GM21619 (cell line): Measurements from ENCODE around the gene KRTAP12-1.

Experiments
- ATAC-seq: cut with Tn5 transposase; IDR thresholded peaks from one replicate; pipeline ENCODE4 v1.9.1; 2021; ENCODE audit not compliant: unreplicated experiment

The KRTAP12-1 gene

GRCh38 chr21:44711327-44712202 is 29.6 kb upstream of the KRTAP12-1 start, which contains the start of gene TSPEAR:
TSPEAR (minus strand) TSS chr21:44711572; CDS start chr21:44711514, 58 bp downstream.
- no peak for ATAC-seq

DNA sequence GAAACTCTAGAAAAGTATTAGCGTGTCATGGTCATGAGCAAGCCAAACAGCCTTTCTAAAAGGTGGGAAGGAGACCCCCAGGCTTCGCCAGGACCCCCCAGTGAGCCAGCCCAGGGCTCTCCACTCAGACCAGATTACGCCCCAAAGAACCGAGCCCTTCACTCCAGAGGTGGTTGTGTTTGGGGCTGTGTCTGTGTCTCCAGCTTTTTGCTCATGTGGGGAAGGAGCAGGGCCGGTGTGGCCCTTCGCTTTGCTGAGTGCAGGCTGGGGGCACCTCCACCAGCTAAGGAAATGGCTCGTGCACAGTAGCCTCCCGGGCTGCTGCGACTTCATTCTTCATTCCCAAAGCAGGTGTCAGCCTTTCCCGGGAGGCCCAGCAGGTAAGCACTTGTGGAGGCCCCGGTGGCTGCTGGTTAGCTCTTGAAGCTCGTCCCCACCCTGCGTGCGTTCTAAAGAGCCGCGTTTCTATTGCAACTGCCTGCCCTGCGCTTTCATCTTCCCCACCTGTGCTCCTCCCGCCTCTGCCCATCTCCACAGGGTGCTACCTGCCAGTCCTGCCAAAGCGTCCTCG is 28.9 kb upstream of the KRTAP12-1 start:
- ATAC-seq, result no peak

- ATAC-seq, result no peak
Observed at GRCh38 chr21:44710294-44710665, 28.3 kb upstream of the KRTAP12-1 start.

- ATAC-seq, result no peak
Observed at GRCh38 chr21:44709426-44710293, 27.7 kb upstream of the KRTAP12-1 start.

DNA sequence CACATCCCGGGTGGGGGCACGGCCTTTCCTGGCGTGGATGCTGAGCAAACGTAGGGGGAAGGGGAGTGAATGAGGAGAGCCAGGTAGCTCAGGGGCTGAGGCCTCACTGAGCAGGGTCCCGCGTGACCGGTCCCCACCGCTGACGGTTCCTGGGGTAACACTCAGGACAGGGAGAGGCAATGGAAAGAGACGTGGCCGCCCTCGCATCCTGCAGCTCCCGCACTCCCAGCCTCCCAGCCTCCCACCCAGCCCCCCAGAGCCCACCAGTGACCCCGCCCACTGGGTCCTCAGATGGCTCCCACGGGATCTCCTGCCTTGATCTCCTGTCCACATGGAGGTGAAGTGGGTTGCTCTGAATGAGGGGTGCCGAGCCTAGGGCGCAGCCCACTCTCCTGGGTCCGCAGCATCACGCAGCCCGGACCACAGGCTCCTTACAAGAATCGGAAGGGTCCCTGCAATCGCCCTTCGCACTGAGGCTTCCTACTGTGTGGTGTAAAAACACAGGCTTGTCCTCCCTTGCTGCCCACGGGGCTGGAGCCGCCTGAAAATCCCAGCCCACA is 27.0 kb upstream of the KRTAP12-1 start:
- ATAC-seq, result no peak

- ATAC-seq, result no peak
Observed at GRCh38 chr21:44708213-44708865, 26.4 kb upstream of the KRTAP12-1 start.

- no peak for ATAC-seq
Observed at GRCh38 chr21:44706706-44707581, 25.0 kb upstream of the KRTAP12-1 start.

GRCh38 chr21:44706026-44706705 is 24.2 kb upstream of the KRTAP12-1 start:
- ATAC-seq, result no peak

DNA sequence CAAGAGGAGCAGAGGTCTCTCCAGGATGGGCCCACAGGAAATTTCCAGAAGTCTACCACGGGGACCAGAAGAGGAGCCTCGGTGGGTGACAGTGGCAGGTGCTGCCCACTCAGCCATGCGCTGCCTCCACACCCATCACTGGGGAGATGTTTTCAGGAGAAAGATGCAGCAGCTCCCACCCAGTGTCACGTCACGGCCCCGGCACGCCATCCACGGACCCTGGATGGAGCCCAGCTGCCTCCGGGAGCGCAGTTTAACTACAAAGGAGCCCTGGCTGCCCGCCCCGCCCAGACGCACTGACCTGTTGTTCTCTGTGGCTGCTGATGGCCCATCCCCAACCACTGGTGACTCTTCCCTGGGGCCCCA is 22.7 kb upstream of the KRTAP12-1 start:
- ATAC-seq, result no peak

DNA sequence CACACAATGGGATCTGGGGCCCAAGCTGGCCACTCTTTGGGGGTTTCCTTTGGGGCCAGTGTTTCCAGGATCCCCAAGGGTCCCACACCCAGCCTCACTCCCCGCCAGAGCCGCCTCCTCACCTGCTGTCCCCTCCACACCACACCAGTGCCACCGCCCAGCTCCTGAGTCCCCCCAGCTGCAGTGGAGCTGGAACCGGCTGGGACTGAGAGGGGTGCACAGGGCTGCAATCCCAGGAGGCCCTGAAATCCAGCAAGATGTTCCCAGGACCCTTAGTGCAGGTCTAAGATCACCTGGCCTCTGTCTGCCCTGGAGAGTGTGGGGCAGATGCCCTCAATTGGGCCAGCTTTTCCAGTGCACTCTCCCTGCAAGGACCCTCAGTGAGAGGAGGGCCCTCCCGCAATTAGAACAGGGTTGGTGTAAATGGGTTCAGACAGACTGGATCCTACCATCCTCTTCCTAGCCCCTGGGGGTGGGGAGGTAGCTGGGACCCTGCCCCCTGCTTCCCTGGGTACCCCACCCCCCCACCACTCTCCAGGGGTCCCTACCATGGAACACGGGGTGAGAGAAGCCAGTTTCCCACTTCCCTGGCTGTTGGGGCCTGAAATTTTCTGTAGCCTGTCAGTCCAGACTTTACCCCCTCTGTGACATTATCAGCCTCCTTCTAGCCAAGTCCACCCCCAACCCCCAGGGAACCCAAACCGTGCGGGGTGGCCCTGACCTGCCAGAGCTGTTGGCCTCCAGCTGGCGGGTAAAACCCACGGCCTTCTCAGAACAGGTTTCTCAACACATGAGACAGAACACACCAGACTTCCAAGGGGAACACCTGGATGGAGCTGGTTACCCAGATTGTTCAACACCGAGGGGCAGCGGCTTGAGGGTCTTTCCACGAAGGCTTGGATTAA is 22.0 kb upstream of the KRTAP12-1 start:
- no peak for ATAC-seq

GRCh38 chr21:44702973-44703730 is 21.2 kb upstream of the KRTAP12-1 start:
- no peak for ATAC-seq

DNA sequence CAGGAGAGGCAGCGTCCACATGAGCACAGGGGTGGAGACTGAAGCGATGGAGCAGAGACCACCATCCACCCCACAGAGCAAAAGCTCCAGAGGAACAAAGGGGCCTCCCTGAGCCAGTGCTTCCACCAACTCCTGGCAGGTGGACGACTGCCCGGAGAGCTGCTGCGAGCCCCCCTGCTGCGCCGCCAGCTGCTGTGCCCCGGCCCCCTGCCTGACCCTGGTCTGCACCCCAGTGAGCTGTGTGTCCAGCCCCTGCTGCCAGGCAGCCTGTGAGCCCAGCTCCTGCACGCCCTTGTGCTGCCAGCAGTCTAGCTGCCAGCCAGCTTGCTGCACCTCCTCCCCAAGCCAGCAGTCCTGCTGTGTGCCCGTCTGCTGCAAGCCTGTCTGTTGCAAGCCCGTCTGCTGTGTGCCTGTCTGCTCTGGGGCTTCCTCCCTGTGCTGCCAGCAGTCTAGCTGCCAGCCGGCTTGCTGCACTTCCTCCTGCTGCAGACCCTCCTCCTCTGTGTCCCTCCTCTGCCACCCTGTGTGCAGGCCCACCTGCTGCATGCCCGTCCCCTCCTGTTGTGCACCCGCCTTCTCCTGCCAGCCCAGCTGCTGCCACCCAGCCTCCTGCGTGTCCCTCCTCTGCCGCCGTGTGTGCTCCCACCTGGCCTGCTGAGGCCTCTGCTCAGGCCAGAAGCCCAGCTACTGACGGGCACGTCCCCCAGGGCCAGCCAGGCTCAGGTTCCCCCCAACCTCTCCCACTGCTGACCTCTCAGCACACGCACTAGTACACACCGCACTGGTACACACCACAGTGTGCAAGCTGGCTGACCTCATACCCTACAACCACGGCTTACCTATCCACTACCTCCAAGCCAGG is 20.4 kb upstream of the KRTAP12-1 start:
- ATAC-seq, result no peak

GRCh38 chr21:44701541-44701940 is 19.6 kb upstream of the KRTAP12-1 start:
- no peak for ATAC-seq

- no peak for ATAC-seq
Observed at GRCh38 chr21:44701023-44701400, 19.0 kb upstream of the KRTAP12-1 start.

DNA sequence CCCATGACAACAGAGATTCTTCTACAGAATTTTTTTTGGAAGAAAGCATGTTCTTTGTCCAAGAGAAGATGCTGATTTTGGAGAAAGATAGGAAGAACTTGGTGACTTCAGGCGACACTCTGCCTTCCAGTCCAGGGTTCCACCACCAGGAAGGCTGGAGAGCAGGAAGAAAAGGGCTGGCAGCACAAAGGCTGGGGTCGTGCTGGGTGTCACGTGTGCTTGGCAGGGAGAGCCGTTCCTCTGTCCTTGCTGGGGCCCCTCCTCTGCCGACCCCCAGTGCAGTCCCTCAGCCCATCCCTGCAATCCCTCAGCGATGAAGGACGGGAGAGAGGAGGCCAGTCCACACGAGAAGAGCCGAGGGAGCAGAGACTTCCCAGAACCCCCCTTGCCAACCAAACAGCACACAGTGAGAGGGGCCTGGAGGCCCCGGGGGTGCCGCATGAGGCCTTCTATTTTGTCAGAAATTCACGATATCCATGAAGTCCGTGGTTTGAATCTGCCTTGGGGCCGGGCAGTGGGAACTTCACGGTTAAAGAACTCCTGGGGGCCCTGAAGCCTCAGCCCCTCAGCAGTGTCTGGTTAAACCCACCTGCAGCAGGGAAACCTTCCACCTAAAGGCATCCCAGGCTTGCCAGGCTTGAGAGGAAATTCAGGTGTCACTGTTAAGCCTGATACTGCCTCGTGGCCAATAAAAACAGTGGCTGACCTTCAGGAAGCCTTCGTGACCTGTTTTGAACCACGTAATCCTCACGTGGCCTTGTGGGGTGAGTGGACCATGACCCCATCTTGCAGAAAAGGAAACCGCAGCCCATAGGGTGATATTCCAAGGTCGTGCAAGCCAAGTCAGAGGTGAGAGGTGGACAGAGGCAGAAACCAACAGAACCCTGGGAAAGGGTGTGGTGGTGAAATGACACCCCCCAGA is 18.4 kb upstream of the KRTAP12-1 start:
- ATAC-seq, result no peak
